ENCODE results near the gene AP2A1. TPM values are rescaled to one million over a fixed set of nuclear protein-coding genes. Genes with fewer than 3 reads are reported as not detected.

The AP2A1 gene
- total RNA-seq, 1 donor from 2014 or later, result 65.3 TPM

DNA sequence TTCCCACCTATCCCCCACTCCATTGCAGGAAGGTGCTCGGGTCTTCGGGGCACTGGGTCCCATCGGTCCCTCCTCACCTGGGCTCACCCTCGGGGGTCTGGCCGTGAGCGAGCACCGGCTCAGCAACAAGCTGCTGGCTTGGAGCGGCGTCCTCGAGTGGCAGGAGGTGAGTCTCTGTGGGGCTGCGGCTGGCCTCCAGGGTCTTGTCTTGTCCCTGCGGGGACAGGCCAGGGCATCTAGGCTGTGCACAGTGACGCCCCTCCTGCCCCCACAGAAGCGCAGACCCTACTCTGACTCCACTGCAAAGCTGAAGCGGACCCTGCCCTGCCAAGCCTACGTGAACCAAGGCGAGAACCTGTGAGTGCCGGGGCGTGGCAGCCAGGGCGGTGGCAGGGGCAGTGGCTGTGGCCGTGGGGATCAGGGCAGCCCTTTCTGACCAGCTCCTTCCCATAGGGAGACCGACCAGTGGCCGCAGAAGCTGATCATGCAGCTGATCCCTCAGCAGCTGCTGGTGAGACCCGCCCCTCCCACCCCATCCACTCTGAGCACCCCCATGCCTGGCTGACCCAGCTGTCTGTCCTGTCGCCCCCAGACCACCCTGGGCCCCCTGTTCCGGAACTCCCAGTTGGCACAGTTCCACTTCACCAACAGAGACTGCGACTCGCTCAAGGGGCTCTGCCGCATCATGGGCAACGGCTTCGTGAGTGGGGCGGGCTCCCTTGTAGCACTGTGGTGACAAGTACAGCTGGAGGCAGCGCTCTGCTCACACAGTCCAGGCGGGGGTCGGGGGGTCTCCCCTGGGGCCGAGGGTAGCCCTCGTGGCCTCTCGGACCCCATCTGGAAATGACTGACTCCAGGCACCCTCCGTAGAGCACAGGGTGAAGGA is 87.8 kb downstream of the AP2A1 start:
- no peak for DNase-seq (ENCODE audit: low read depth, low spot score)

DNA sequence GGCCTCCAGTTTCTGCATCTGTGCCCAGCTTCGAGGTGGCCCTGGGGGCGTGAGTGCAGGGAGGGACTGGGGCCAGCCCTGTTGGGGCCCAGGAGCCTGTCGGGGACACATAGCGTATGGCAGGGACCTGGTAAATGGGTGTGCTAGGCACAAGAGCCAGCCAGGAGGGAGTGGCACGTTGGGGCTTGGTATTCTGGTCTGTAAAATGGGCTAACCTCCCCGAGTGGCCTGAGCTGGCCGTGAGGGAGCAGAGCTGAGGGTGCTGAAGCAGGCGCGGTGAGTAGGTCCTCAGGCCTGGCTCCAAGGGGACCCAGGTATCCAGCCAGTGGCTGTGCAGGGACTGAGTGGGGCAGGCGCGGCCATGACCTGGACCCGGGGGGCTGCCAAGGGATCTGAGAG is 88.5 kb downstream of the AP2A1 start:
- no peak for DNase-seq (ENCODE audit: low read depth, low spot score)

DNA sequence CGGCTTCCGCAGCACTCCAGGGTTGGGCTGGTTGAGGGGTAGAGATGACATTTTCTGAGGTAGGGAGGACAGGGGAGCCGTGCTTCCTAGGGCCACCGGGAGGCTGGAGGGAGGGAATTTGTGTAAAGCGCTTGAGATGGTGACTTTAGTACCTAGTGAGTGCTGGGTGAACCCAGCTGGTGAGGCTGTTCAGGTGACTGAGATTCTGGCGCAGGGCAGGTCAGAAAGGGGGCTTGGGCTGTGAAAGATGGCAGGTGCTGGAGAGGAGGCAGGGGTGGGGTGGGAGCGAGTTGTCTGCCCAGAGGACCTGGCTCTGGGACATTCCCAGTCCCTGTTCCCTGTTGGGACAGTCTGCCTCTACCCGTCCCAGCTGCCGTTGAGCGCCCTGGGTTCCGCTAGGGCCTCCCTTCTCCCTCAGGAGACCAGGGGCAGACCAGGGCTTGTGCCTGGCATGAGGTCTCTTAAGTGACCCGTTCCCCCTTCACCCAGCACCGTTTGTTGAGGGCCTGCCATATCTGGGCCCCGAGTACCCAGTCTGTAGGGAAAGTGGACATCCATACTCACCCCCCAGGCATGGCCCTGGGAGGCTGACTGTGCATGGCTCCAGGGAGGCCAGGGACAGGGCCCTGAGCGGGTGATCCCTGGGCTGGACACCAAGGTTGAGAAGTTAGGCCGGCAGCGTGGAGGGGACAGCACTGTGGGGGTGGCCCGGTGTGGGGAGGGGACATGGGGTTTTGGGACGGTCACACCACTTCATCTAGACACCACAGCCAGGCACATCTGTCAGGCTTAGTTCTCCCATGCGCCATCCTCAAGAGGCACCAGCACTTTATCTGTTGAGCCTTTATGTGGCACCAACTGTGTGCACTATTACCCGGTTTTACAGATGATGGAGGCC is 89.1 kb downstream of the AP2A1 start:
- DNase-seq (ENCODE audit: low read depth, low spot score), result no peak

DNA sequence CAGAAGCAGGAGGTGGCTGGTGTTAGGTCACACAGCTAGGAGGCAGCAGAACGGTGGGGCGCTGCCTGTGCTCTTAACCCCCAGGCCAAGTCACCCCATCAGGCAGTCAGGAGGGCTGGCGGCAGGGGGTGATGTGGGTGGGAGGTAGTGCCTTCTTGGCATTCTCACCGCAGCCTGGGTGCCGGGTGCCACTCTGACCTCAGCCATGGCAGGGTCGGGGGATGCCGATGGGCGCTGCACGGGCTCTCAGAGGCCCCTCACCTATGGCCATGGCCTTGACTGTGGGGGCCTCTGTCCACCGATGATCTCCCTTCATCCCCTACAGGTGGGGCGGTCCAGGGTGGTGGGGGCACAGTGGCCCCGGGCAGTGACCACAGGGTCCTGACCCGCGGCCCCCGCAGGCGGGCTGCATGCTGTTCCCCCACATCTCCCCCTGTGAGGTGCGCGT is 89.8 kb downstream of the AP2A1 start:
- no peak for DNase-seq (ENCODE audit: low read depth, low spot score)

Other genes with a start within 250 kb of the AP2A1 start
- 101 and 237 TPM in 2 replicates for gene RCN3, start 239.0 kb upstream of the AP2A1 start, total RNA-seq
- 107 and 113 TPM in 2 replicates for gene NOSIP, start 186.4 kb upstream of the AP2A1 start, total RNA-seq
- gene PRRG2, start 185.7 kb upstream of the AP2A1 start, total RNA-seq, result 3.1 and 4.1 TPM in 2 replicates
- 1.8 and 2.0 TPM in 2 replicates for gene PRR12, start 175.8 kb upstream of the AP2A1 start, total RNA-seq
- gene RRAS, start 126.9 kb upstream of the AP2A1 start, total RNA-seq, result 45.8 and 54.9 TPM in 2 replicates
- 10.7 and 12.0 TPM in 2 replicates for gene SCAF1, start 124.8 kb upstream of the AP2A1 start, total RNA-seq
- 51.4 and 85.1 TPM in 2 replicates for gene IRF3, start 101.1 kb upstream of the AP2A1 start, total RNA-seq
- gene BCL2L12, start 101.1 kb upstream of the AP2A1 start, total RNA-seq, result 6.8 and 11.4 TPM in 2 replicates
- 476 and 582 TPM in 2 replicates for gene PRMT1, start 89.7 kb upstream of the AP2A1 start, total RNA-seq
- gene ADM5, start 77.4 kb upstream of the AP2A1 start, total RNA-seq, result 0.40 and 0.74 TPM in 2 replicates
- gene CPT1C, start 75.9 kb upstream of the AP2A1 start, total RNA-seq, result 20.0 and 24.7 TPM in 2 replicates
- gene TSKS, start 3.7 kb upstream of the AP2A1 start, total RNA-seq, result not detected in 2 replicates
- 23.9 and 34.9 TPM in 2 replicates for gene FUZ, start 46.3 kb downstream of the AP2A1 start, total RNA-seq
- gene MED25, start 51.3 kb downstream of the AP2A1 start, total RNA-seq, result 13.1 and 13.8 TPM in 2 replicates
- gene PTOV1, start 84.2 kb downstream of the AP2A1 start, total RNA-seq, result 47.3 and 65.2 TPM in 2 replicates
- 47.2 and 48.2 TPM in 2 replicates for gene PNKP, start 100.6 kb downstream of the AP2A1 start, total RNA-seq
- gene AKT1S1, start 110.4 kb downstream of the AP2A1 start, total RNA-seq, result 7.6 and 11.2 TPM in 2 replicates
- 7.1 and 7.3 TPM in 2 replicates for gene TBC1D17, start 110.7 kb downstream of the AP2A1 start, total RNA-seq
- gene IL4I1, start 129.9 kb downstream of the AP2A1 start, total RNA-seq, result 3.3 and 4.7 TPM in 2 replicates
- 5.1 and 5.2 TPM in 2 replicates for gene ATF5, start 162.2 kb downstream of the AP2A1 start, total RNA-seq
- gene NUP62, start 162.5 kb downstream of the AP2A1 start, total RNA-seq, result 33.8 and 49.8 TPM in 2 replicates
- not detected in 2 replicates for gene SIGLEC11, start 194.2 kb downstream of the AP2A1 start, total RNA-seq